Measurements from ENCODE around the gene S1PR1.

DNA sequence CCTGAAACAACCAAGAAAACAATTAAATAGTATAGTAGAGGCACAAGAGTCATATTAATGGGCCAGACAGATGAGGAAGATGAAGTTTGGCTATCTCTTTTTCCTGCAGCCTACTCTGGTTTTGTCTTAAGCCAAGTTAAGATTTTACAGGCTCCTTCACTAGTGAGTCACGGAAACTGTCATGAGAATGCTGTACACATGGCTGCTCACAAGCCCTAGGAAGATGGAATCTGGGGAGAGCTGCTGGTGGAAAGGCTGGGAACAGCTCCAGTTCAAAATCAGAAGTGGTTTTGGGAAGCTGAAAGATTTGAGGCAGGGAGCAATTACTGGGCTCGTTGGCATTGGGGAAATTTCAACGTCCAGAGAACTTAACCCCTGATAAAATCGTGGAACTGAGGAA lies 46.4 kb upstream of the S1PR1 start:
- TF ChIP-seq POLR2AphosphoS5 (IDR thresholded peaks at IDR 0.05; ENCODE audit: insufficient read depth, low read depth, low read length) (no peak), POLR2A (IDR thresholded peaks at IDR 0.05; ENCODE audit: low read depth, low read length) (no peak), GATA2 (IDR thresholded peaks at IDR 0.05; ENCODE audit: insufficient read depth, insufficient read length, low read depth, low read length) (no peak), MAX (IDR thresholded peaks at IDR 0.05; ENCODE audit: insufficient read depth, insufficient read length) (no peak)
- TF ChIP-seq, protein P1, sequence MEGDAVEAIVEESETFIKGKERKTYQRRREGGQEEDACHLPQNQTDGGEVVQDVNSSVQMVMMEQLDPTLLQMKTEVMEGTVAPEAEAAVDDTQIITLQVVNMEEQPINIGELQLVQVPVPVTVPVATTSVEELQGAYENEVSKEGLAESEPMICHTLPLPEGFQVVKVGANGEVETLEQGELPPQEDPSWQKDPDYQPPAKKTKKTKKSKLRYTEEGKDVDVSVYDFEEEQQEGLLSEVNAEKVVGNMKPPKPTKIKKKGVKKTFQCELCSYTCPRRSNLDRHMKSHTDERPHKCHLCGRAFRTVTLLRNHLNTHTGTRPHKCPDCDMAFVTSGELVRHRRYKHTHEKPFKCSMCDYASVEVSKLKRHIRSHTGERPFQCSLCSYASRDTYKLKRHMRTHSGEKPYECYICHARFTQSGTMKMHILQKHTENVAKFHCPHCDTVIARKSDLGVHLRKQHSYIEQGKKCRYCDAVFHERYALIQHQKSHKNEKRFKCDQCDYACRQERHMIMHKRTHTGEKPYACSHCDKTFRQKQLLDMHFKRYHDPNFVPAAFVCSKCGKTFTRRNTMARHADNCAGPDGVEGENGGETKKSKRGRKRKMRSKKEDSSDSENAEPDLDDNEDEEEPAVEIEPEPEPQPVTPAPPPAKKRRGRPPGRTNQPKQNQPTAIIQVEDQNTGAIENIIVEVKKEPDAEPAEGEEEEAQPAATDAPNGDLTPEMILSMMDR (IDR thresholded peaks at IDR 0.05; ENCODE audit: extremely low read depth in 1 of 2, insufficient read depth in 1 of 2, low read depth in 1 of 2, low read length in 2 of 2): no peak

Measured in endothelial cell of umbilical vein (primary cell).